CD14-positive monocyte (primary cell): ENCODE measurements around the gene ABTB1. TPM values are rescaled to one million over a fixed set of nuclear protein-coding genes. Genes with fewer than 3 reads are reported as not detected.
A peak's percentile ranks its signal among the peaks of the same experiment; 100 is the strongest.

ENCODE experiments used
- DNase-seq, 3 donors: peaks; one replicate each; pipeline ENCODE4 v3.0.0-alpha.2; 2011 to 2022
- H2AFZ ChIP-seq: 2 replicates; pipeline ENCODE4 v1.6.0; 2012; ENCODE audit warnings: mild to moderate bottlenecking, low read depth, low read length, inconsistent platforms; ENCODE audit not compliant: insufficient read depth, poor library complexity, severe bottlenecking
- H3K27ac ChIP-seq, 2 donors: 1 replicate in 1 of 2; 2 replicates in 1 of 2; pipeline ENCODE4 v1.5.1; 2012 to 2013; ENCODE audit warnings: low read length in 2 of 2, control low read depth in 1 of 2, inconsistent platforms in 1 of 2, low read depth in 1 of 2, mild to moderate bottlenecking in 1 of 2
- H3K27me3 ChIP-seq, 2 donors: one replicate each; pipeline versions ENCODE4 v1.6.0 to v1.6.1; 2011 to 2013; ENCODE audit warnings: low read length in 2 of 2; ENCODE audit not compliant: control insufficient read depth in 2 of 2, insufficient read depth in 2 of 2
- H3K36me3 ChIP-seq, 2 donors: replicated peaks in 1 of 2; 1 replicate in 1 of 2; 2 replicates in 1 of 2; pipeline versions ENCODE4 v1.5.1 to v1.6.1; 2012 to 2013; ENCODE audit warnings: low read length in 2 of 2, control low read depth in 1 of 2, inconsistent platforms in 1 of 2, mild to moderate bottlenecking in 1 of 2; ENCODE audit not compliant: insufficient read depth in 2 of 2, control insufficient read depth in 1 of 2
- H3K4me1 ChIP-seq, 2 donors: 1 replicate in 1 of 2; 2 replicates in 1 of 2; pipeline versions ENCODE4 v1.5.1 to v1.6.1; 2012 to 2013; ENCODE audit warnings: low read length in 2 of 2, control low read depth in 1 of 2, inconsistent platforms in 1 of 2, mild to moderate bottlenecking in 1 of 2, moderate library complexity in 1 of 2; ENCODE audit not compliant: insufficient read depth in 2 of 2, control insufficient read depth in 1 of 2
- H3K4me2 ChIP-seq: replicated peaks from 2 replicates; pipeline ENCODE3; 2012; ENCODE audit warnings: low read length, moderate library complexity, mild to moderate bottlenecking; ENCODE audit not compliant: poor library complexity, severe bottlenecking; ENCODE audit errors: extremely low read depth
- H3K4me3 ChIP-seq, 3 experiments: fragments of 200-600 bp in 1 of 3; sonication (generic) in 1 of 3; replicated peaks in 1 of 3; 1 replicate in 2 of 3; 2 replicates in 1 of 3; pipeline ENCODE4 v1.5.1; 2011 to 2013; ENCODE audit warnings: low read length in 3 of 3, mild to moderate bottlenecking in 3 of 3, control low read depth in 2 of 3, low read depth in 2 of 3, inconsistent platforms in 1 of 3, moderate library complexity in 1 of 3
- H3K79me2 ChIP-seq: 2 replicates; pipeline ENCODE4 v1.6.0; 2012; ENCODE audit warnings: mild to moderate bottlenecking, control low read depth, inconsistent platforms, low read length, moderate library complexity; ENCODE audit not compliant: insufficient read depth
- H3K9ac ChIP-seq: 2 replicates; pipeline ENCODE4 v1.6.0; 2017; ENCODE audit warnings: low read length, mild to moderate bottlenecking; ENCODE audit not compliant: insufficient read depth, poor library complexity, severe bottlenecking
- H3K9me3 ChIP-seq, 2 donors: replicated peaks in 1 of 2; 1 replicate in 1 of 2; 2 replicates in 1 of 2; pipeline versions ENCODE4 v1.5.1 to v1.6.1; 2012 to 2013; ENCODE audit warnings: low read length in 2 of 2, control low read depth in 1 of 2; ENCODE audit not compliant: control insufficient read depth in 1 of 2, insufficient read depth in 1 of 2
- H4K20me1 ChIP-seq: 2 replicates; pipeline ENCODE4 v1.6.0; 2012; ENCODE audit warnings: mild to moderate bottlenecking, low read length, control low read depth, moderate library complexity; ENCODE audit not compliant: insufficient read depth
- H3K27ac Mint-ChIP-seq, 7 donors: one replicate each; pipeline ENCODE4 v1.8.0; 2020; ENCODE audit warnings: mild to moderate bottlenecking in 7 of 7, mixed read lengths in 7 of 7, moderate library complexity in 6 of 7, inconsistent platforms in 2 of 7
- H3K27me3 Mint-ChIP-seq, 3 donors: one replicate each; pipeline ENCODE4 v1.8.0; 2021 to 2022; ENCODE audit warnings: low read depth in 3 of 3, mild to moderate bottlenecking in 3 of 3, mixed read lengths in 3 of 3, moderate library complexity in 3 of 3, inconsistent platforms in 1 of 3
- H3K36me3 Mint-ChIP-seq, 2 donors: one replicate each; pipeline ENCODE4 v1.8.0; 2020; ENCODE audit warnings: mixed read lengths in 2 of 2, inconsistent platforms in 1 of 2, mild to moderate bottlenecking in 1 of 2
- H3K4me1 Mint-ChIP-seq: one replicate; pipeline ENCODE4 v1.8.0; 2020; ENCODE audit warnings: mild to moderate bottlenecking, mixed read lengths
- H3K4me3 Mint-ChIP-seq, 2 donors: one replicate each; pipeline ENCODE4 v1.8.0; 2020; ENCODE audit warnings: mild to moderate bottlenecking in 2 of 2, mixed read lengths in 2 of 2, moderate library complexity in 1 of 2
- H3K9me3 Mint-ChIP-seq, 7 donors: one replicate each; pipeline ENCODE4 v1.8.0; 2020 to 2022; ENCODE audit warnings: mixed read lengths in 7 of 7, mild to moderate bottlenecking in 6 of 7, moderate library complexity in 6 of 7, inconsistent platforms in 2 of 7
- CTCF ChIP-seq: fragments of 200-600 bp; IDR thresholded peaks from one replicate; pipeline ENCODE4 v1.8.0; 2022; ENCODE audit warnings: antibody characterized with exemption, mild to moderate bottlenecking
- WGBS: methylation state at CpG from one replicate; pipeline ENCODE4 v1.1.5; 2013; ENCODE audit warnings: missing lambda C conversion rate; ENCODE audit not compliant: insufficient coverage; 5-methylcytosine and 5-hydroxymethylcytosine counted together
- intact Hi-C, 2 donors: fragments of 100-400 bp; cut with micrococcal nuclease; formaldehyde crosslinking; loops; one replicate each; pipeline versions ENCODE4 v1.15.0 to v1.15.1; 2023
- polyA plus RNA-seq, 3 donors: library from polyadenylated mRNA; depleted of rRNA in 1 of 3; unstranded in 2 of 3; stranded (reverse) in 1 of 3; fragments of 300-500 nt in 2 of 3; fragments of >200 nt in 1 of 3; fragmentation: Illumina TruSeq in 2 of 3; gene quantifications; 1 replicate in 2 of 3; 2 replicates in 1 of 3; pipeline ENCODE4 v1.2.3, GENCODE V29; 2012 to 2021

The ABTB1 gene
- polyA plus RNA-seq, 3 donors = 107 to 246 (median 118) TPM

DNA sequence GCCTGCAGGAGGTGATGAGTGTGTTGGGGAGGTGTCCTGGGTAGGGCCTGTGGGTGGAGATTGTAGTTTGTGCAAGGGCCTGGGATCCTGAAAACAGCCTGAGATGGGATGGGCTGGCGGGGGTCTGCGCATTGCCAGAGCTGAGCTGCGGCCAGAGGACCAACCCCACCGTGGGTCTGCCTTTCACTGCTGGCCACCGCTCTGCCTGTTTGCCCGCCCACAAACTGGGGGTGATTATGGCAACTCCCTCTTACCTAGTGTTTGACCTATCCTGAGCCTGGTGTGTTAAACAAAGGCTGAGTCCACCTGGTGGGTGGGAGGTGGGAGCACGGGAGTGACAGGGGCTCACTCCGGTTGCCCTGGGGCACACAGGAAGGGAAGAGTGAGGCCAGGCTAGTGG, 9.8 kb downstream of the ABTB1 start:
- H3K36me3 ChIP-seq = peaks cover 12 to 22% of the 10 kb centered on the region in 2 donors
- TF ChIP-seq CTCF = no peak
- peaks cover 35 to 48% of the 10 kb centered on the region in 2 donors for H3K4me1 ChIP-seq
- peaks cover 0 to 8% of the 10 kb centered on the region in 2 donors for H3K9me3 ChIP-seq
- no peak overlapping the region for H2AFZ ChIP-seq
- H3K27ac ChIP-seq = no peak overlapping the region
- Mint-ChIP-seq H3K27ac (peak overlapping the region in 1 of 7 donors; percentile 51), H3K4me3 (no peak overlapping the region), H3K9me3 (peaks cover 0 to 5% (median 0%) of the 10 kb centered on the region in 7 donors), H3K36me3 (peaks cover 28 to 30% of the 10 kb centered on the region in 2 donors), H3K4me1 (peaks cover 52% of the 10 kb centered on the region), H3K27me3 (peaks cover 0 to 2% (median under 1%) of the 10 kb centered on the region in 3 donors)
- peaks cover 9% of the 10 kb centered on the region for H4K20me1 ChIP-seq
- 100% methylated on average over 4 of the region's 8 CpGs for WGBS
- no peak overlapping the region for H3K4me3 ChIP-seq
- H3K9ac ChIP-seq = no peak overlapping the region
- no peaks in the 10 kb centered on the region for H3K27me3 ChIP-seq
- H3K79me2 ChIP-seq = no peaks in the 10 kb centered on the region
- H3K4me2 ChIP-seq = no peak overlapping the region
- intact Hi-C loops = no loop called here
- DNase-seq = no peak

DNA sequence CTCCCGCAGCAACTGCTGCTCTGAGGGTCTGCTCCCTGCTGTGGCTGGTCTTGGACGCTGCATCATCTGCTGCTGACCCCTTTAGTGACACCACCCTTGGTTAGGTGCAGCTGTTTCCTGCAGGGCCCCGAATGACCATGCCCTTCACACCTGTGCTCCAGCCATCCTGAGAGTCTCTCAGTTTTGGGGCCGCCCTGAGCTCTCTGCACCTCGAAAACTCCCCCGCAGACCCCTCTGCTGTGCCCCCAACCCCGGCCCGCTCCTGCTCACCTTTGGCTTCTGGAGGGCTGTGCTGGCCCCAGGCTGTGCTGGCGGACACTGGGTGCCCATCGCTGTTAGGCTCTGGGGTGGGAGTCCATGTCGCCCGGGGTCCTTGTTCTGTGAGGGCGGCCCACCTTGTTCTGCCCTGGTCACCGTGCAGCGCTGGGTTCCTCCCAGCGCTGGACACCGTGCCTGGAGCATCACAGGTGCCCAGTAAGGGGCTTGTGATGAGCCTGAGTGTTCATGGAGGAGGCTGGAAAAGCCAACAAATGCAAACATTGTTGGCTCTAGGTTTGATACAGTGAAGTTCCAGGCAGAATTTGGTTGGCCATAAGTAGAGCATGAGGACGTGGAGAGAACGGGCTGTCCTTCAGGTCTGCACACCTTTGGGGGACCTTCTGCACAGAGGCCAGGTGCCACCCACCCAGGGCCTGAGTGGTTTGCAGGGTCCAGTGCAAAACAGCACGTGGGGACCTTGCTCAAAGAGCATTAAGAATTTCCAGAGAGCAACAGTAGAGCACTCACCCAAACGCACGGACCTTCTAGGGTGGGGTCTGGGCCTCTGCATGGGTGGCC, 12.3 kb downstream of the ABTB1 start:
- H3K9me3 ChIP-seq = no peaks in the 10 kb centered on the region
- Mint-ChIP-seq H3K27ac (no peak overlapping the region), H3K27me3 (peaks cover 0 to 2% (median 0%) of the 10 kb centered on the region in 3 donors), H3K4me1 (peaks cover 29% of the 10 kb centered on the region), H3K4me3 (no peak overlapping the region), H3K9me3 (no peaks in the 10 kb centered on the region), H3K36me3 (peaks cover 5 to 11% of the 10 kb centered on the region in 2 donors)
- peaks cover 16 to 23% of the 10 kb centered on the region in 2 donors for H3K4me1 ChIP-seq
- H2AFZ ChIP-seq = no peak overlapping the region
- intact Hi-C loops = loop anchor here in 1 of 2 donors (5.0 kb wide), 1 partner anchor 147 kb away; no protein-coding TSS in a partner anchor
- 86% methylated on average over 21 of the region's 22 CpGs for WGBS
- H3K36me3 ChIP-seq = peaks cover 3 to 6% of the 10 kb centered on the region in 2 donors
- H3K9ac ChIP-seq = no peak overlapping the region
- no peaks in the 10 kb centered on the region for H3K79me2 ChIP-seq
- no peaks in the 10 kb centered on the region for H3K27me3 ChIP-seq
- H3K4me3 ChIP-seq = no peak overlapping the region
- DNase-seq = no peak
- H3K4me2 ChIP-seq = no peak overlapping the region
- H3K27ac ChIP-seq = no peak overlapping the region
- no peak for TF ChIP-seq CTCF
- H4K20me1 ChIP-seq = no peaks in the 10 kb centered on the region
